ENCODE data around the gene NPAS3.

The NPAS3 gene

DNA sequence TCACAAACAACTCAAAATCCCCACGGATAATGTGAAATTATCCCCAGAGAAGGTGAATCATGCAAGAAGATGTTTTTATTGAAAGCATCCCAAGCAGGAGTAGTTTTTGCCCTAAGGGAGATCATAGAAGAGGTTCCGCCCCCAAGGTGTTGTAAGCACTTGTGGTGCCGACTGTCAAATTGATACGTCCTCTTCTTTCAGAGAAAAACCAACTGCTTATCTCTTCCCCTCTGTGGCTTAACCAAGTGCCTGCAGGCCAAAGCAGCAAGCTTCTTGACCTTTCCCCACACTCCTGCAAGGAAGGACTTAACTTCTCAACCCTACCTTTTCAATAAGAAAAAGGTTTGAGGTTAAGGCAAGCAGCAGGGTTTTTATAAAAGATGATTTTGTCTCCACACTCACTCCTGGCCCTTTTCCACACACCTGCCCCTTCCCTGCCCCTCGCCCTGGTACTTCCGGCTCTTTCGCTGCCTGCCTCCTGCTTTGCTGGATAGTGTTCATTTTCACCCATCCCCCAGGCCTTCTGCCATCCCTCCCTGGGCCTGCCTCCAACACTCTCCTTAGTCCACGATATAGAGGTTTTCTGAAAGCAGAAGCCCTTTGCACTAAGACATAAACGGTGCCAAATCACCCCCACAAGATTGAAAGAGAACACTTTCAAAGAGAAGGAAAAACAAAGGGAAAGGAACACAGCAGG is 897.7 kb downstream of the NPAS3 start:
- no peak for TF ChIP-seq TAF1 (IDR thresholded peaks at IDR 0.05; ENCODE audit: borderline replicate concordance, insufficient read depth, low read length)
- TF ChIP-seq, protein P1, sequence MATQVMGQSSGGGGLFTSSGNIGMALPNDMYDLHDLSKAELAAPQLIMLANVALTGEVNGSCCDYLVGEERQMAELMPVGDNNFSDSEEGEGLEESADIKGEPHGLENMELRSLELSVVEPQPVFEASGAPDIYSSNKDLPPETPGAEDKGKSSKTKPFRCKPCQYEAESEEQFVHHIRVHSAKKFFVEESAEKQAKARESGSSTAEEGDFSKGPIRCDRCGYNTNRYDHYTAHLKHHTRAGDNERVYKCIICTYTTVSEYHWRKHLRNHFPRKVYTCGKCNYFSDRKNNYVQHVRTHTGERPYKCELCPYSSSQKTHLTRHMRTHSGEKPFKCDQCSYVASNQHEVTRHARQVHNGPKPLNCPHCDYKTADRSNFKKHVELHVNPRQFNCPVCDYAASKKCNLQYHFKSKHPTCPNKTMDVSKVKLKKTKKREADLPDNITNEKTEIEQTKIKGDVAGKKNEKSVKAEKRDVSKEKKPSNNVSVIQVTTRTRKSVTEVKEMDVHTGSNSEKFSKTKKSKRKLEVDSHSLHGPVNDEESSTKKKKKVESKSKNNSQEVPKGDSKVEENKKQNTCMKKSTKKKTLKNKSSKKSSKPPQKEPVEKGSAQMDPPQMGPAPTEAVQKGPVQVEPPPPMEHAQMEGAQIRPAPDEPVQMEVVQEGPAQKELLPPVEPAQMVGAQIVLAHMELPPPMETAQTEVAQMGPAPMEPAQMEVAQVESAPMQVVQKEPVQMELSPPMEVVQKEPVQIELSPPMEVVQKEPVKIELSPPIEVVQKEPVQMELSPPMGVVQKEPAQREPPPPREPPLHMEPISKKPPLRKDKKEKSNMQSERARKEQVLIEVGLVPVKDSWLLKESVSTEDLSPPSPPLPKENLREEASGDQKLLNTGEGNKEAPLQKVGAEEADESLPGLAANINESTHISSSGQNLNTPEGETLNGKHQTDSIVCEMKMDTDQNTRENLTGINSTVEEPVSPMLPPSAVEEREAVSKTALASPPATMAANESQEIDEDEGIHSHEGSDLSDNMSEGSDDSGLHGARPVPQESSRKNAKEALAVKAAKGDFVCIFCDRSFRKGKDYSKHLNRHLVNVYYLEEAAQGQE (IDR thresholded peaks at IDR 0.05; ENCODE audit: insufficient read depth in 1 of 2, low read depth in 2 of 2, low read length in 2 of 2), result no peak
- no peak for TF ChIP-seq FOXP2 (optimal IDR thresholded peaks at IDR 0.05; ENCODE audit: borderline replicate concordance, extremely low read depth, extremely low read length, insufficient read depth)
- TF ChIP-seq SIN3A (IDR thresholded peaks at IDR 0.05; ENCODE audit: borderline replicate concordance, insufficient read depth, low read length), result no peak
- TF ChIP-seq POLR2AphosphoS5 (IDR thresholded peaks at IDR 0.05; ENCODE audit: low read depth, low read length), result no peak

DNA sequence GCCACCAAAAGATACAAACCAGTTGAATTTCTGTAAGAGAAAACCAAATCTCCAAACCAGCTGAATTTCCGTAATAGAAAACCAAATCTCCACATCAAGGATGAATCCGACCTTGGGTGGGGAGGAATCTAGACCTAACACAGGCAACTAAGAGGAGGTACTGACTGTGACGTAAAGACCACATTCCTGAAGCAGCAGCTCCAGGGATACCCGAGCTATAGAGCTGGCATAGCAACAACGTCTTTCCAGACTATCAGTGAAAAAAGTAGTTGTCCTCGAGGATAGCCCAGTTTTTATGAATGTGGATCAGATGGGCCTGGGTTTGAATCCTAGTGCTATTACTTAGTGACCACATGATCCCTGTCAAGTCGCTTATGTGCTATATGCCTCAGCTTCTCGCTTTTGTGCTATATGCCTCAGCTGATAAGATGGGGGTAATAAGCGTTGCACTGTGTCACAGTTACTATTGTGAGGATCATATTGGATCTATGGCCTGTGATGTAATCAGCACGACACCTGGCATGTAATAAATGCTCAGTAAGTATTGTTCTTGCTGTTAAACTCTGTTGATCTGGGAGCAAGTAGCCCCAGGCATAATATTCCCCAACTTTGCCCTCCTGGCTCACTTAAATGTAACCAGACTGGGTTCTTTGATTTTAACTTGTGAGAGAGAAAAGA is 898.4 kb downstream of the NPAS3 start:
- TF ChIP-seq, protein P1 (IDR thresholded peaks at IDR 0.05; ENCODE audit: insufficient read depth in 1 of 2, low read depth in 2 of 2, low read length in 2 of 2), result no peak
- TF ChIP-seq SIN3A (IDR thresholded peaks at IDR 0.05; ENCODE audit: borderline replicate concordance, insufficient read depth, low read length) (no peak), FOXP2 (optimal IDR thresholded peaks at IDR 0.05; ENCODE audit: borderline replicate concordance, extremely low read depth, extremely low read length, insufficient read depth) (no peak), POLR2AphosphoS5 (IDR thresholded peaks at IDR 0.05; ENCODE audit: low read depth, low read length) (no peak), TAF1 (IDR thresholded peaks at IDR 0.05; ENCODE audit: borderline replicate concordance, insufficient read depth, low read length) (no peak)

DNA sequence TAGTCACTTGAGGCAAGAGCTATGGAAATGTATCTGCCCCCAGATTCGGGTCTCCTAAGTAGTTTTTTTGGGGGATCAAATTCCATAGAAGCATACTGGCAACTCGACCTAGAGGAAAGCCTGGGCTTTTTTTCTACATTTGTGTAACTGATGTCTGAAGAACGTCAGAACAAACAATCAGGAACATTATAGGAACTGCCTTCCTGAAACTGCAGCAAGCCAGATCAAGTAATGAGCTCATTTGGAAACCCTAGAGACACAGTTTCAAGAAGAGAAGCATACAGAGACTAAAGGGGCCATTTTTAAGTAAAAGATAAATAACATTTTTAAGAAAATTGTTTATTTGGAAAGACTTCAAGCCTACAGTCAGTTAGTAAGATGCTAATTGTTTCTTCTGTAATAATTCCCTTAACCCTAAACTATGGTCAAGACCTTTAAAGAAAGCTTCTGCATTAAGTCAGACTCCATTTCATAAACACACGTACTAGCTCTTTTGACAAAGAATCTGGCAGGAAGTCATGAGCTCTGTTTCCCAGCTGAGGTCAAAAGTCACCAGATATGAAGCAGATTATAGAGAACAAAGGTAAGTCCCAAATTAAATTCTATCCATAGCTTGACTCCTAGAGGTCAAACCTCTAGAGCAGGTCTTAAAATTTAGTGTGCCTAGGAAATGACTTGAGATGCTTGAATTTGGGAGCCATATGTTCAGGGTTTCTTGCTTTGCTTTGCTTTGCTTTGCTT is 899.4 kb downstream of the NPAS3 start:
- TF ChIP-seq, protein P1 (IDR thresholded peaks at IDR 0.05; ENCODE audit: insufficient read depth in 1 of 2, low read depth in 2 of 2, low read length in 2 of 2), result no peak
- TF ChIP-seq POLR2AphosphoS5 (IDR thresholded peaks at IDR 0.05; ENCODE audit: low read depth, low read length), result no peak
- TF ChIP-seq TAF1 (IDR thresholded peaks at IDR 0.05; ENCODE audit: borderline replicate concordance, insufficient read depth, low read length), result no peak
- no peak for TF ChIP-seq SIN3A (IDR thresholded peaks at IDR 0.05; ENCODE audit: borderline replicate concordance, insufficient read depth, low read length)
- no peak for TF ChIP-seq FOXP2 (optimal IDR thresholded peaks at IDR 0.05; ENCODE audit: borderline replicate concordance, extremely low read depth, extremely low read length, insufficient read depth)

DNA sequence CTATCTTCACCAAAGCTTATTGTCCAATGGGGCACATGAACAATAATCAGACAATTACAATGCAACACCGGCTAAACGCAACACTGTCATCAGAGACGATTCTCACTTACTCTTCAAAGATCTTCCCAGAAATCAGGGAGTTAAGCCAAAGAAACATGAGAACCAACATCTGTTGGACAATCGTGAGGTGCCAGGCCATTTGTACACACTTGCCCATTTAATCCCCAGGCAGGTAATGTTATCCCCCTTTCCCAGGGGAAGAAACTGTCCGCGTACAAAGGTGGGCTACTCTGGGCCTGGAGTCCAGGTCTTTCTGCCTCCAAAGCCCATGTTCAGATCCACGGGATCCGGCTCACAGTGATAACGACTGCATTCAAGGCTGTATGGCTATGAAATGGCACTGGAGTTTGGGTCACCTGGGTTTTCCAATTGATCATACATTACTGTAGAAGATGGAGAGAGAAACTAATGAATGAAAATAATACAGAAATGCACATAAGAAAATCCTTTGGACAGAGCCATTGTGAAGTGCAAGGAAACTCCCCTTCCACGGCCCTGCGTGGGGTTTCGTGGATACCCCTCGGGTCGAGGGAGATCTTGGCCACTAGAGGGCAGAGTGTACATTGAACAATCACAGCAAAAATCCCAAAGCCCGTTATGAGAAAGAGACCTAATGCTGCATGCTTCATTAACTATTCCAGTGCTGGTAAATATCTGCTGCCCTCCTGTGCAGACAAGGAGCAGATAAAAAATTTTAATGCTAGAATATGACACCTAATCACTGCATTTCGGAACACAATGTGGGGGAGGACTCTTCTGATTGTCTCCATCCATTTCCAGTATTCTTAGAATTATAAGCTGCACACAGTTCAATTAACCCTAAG is 900.8 kb downstream of the NPAS3 start:
- TF ChIP-seq TAF1 (IDR thresholded peaks at IDR 0.05; ENCODE audit: borderline replicate concordance, insufficient read depth, low read length) (no peak), POLR2AphosphoS5 (IDR thresholded peaks at IDR 0.05; ENCODE audit: low read depth, low read length) (no peak), FOXP2 (optimal IDR thresholded peaks at IDR 0.05; ENCODE audit: borderline replicate concordance, extremely low read depth, extremely low read length, insufficient read depth) (no peak), SIN3A (IDR thresholded peaks at IDR 0.05; ENCODE audit: borderline replicate concordance, insufficient read depth, low read length) (no peak)
- TF ChIP-seq, protein P1 (IDR thresholded peaks at IDR 0.05; ENCODE audit: insufficient read depth in 1 of 2, low read depth in 2 of 2, low read length in 2 of 2), result no peak

Measured in PFSK-1 (cell line).